AG04449 (cell line): ENCODE data around the gene TMEM117.

ENCODE experiments used
- CTCF ChIA-PET: fragments of 350-600 bp; formaldehyde crosslinking; extraction: SDS; loops from one replicate; lab custom pipeline; 2021; ENCODE audit warnings: antibody characterized with exemption; lab: Yijun Ruan, JAX
- POLR2A ChIA-PET: fragments of 400-600, 350-600 bp; formaldehyde crosslinking; extraction: SDS; loops from one replicate; lab custom pipeline; 2020; ENCODE audit warnings: antibody characterized with exemption, inconsistent platforms; lab: Yijun Ruan, JAX
- DNase-seq: peaks from one replicate; pipeline ENCODE4 v3.0.0-alpha.2; 2010; ENCODE audit warnings: low read depth, low spot score
- H3K4me3 ChIP-seq: 2 replicates; pipeline ENCODE4 v1.5.1; 2011; ENCODE audit warnings: low read depth, mild to moderate bottlenecking, control low read depth, low read length
- TF ChIP-seq, protein P1 (sequence below): IDR thresholded peaks from one replicate; pipeline ENCODE4 v1.5.1; 2011; ENCODE audit warnings: mild to moderate bottlenecking, moderate library complexity, low read length, control low read depth, inconsistent platforms; ENCODE audit not compliant: insufficient read depth; ENCODE audit errors: missing control alignments

The TMEM117 gene

GRCh38 chr12:44313188-44313587 lies 477.3 kb downstream of the TMEM117 start:
- TF ChIP-seq, protein P1, sequence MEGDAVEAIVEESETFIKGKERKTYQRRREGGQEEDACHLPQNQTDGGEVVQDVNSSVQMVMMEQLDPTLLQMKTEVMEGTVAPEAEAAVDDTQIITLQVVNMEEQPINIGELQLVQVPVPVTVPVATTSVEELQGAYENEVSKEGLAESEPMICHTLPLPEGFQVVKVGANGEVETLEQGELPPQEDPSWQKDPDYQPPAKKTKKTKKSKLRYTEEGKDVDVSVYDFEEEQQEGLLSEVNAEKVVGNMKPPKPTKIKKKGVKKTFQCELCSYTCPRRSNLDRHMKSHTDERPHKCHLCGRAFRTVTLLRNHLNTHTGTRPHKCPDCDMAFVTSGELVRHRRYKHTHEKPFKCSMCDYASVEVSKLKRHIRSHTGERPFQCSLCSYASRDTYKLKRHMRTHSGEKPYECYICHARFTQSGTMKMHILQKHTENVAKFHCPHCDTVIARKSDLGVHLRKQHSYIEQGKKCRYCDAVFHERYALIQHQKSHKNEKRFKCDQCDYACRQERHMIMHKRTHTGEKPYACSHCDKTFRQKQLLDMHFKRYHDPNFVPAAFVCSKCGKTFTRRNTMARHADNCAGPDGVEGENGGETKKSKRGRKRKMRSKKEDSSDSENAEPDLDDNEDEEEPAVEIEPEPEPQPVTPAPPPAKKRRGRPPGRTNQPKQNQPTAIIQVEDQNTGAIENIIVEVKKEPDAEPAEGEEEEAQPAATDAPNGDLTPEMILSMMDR: no peak
- DNase-seq: no peak
- H3K4me3 ChIP-seq: no peak overlapping the region
- ChIA-PET POLR2A (no interaction called here), CTCF (no interaction called here)

GRCh38 chr12:44314007-44314500 lies 478.2 kb downstream of the TMEM117 start:
- ChIA-PET POLR2A (no interaction called here), CTCF (no interaction called here)
- no peak for DNase-seq
- TF ChIP-seq, protein P1: no peak
- no peak overlapping the region for H3K4me3 ChIP-seq

DNA sequence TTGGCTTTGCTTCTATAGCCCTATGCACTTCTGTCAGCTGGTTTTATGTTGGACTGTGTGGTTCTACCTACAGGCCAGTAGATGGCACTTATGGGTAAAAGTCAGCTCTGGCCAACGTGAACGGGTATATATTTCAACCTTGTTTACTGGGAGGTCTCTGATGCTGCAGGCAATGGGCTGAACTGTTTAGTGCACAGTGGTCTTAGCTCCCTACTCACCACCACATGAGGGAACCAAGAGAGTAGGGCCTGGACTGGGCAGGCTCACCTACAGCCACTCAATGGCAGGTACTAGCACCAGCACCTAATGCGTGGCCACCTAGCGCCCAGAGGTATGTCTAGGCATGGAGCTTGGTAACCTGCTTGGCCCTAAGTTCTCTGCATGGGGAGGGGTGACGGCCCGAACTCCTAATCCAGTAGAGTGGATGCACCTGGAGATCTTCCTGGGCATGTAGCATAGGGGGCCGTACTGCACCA lies 481.8 kb downstream of the TMEM117 start:
- TF ChIP-seq, protein P1: peak; percentile 51
- no peak overlapping the region for H3K4me3 ChIP-seq
- CTCF ChIA-PET: interaction anchor here (0.9 to 2.2 kb wide), 3 partner anchors 9 to 24 kb away, joined by 3 to 8 read pairs (median 6); no protein-coding TSS in a partner anchor
- DNase-seq: peak; percentile 3
- POLR2A ChIA-PET: no interaction called here

DNA sequence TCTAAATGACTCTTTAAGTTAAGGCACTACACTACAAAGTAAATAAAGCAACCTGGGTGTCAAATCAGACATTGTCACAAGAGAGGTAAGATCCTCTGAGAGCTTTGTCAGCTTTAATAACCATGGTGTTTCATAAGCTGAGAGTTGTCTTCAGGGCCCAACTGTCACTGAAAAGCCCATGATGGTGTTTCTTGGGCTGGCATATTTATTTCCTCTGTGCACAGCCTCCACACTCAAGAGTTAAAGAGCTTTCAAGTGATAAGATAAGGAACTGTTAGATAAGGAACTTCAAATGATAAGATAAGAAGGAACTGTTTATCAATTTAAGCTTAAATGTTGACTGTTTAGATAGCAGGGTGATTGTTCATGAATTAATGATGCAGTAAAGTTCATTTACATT lies 495.4 kb downstream of the TMEM117 start:
- H3K4me3 ChIP-seq: no peak overlapping the region
- DNase-seq: no peak
- CTCF ChIA-PET: no interaction called here
- TF ChIP-seq, protein P1: no peak
- POLR2A ChIA-PET: no interaction called here

DNA sequence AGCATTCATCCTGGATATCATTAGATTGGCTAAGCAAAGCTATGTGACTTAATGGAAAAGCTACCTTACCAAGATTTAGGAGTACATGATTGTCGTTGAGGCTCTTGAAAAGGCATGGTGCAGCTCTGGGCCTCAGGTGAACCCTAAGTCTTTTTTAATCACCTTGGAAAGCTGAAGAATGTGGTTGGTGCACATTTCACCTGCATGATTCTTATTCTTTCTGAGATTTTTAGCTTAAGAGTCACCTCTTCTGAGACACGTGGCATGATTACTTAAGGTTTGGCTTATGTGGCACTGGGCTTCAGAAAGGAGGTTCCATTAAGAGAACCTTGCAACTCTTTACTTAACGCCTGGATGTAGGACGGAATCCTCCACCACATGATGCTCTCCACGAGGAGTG lies 498.5 kb downstream of the TMEM117 start:
- DNase-seq: no peak
- ChIA-PET CTCF (interaction anchor here (1.7 kb wide), 1 partner anchor 17 kb away, joined by 8 read pairs; no protein-coding TSS in a partner anchor), POLR2A (no interaction called here)
- TF ChIP-seq, protein P1: no peak
- no peak overlapping the region for H3K4me3 ChIP-seq

DNA sequence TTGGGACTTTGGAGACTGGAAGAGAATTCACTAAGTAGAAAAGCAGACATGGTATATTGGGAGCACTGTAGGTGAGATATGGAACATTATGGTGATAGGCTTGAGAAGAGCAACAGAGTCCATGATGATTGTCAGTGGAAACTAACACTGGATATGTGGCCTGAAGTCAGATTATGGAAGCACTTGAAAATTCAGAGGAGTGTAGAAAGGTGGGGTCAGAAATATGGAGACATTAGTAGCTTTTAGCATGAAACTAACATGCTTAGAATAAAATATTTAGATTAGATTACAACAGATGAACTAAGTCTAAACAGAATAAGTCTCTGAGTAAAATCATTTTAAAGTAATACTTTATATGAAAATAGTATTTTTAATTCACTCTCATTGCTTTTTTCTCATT lies 499.1 kb downstream of the TMEM117 start:
- no peak overlapping the region for H3K4me3 ChIP-seq
- TF ChIP-seq, protein P1: no peak
- no peak for DNase-seq
- ChIA-PET POLR2A (no interaction called here), CTCF (no interaction called here)
